WTC11 (cell line): ENCODE data around the gene RFX6. TPM values are rescaled to one million over a fixed set of nuclear protein-coding genes. Genes with fewer than 3 reads are reported as not detected.

Source experiments
- ATAC-seq: fragments of 200-7000 bp; cut with Tn5 transposase; 2 replicates; pipeline ENCODE4 v1.10.0; 2021; ENCODE audit warnings: mild to moderate bottlenecking, moderate library complexity
- CTCF ChIA-PET: fragments of 300-600 bp; sonication (Branson Sonifier 250); formaldehyde crosslinking; loops from one replicate; lab custom pipeline; 2021; ENCODE audit warnings: antibody characterized with exemption; lab: Charles Lee
- POLR2A ChIA-PET: fragments of 350-600 bp; sonication (Branson Sonifier 250); formaldehyde crosslinking; loops from one replicate; lab custom pipeline; 2021; ENCODE audit warnings: antibody characterized with exemption; lab: Charles Lee
- DNase-seq: peaks from one replicate; pipeline ENCODE4 v3.0.0; 2021; ENCODE audit warnings: low spot score
- H3K27ac Mint-ChIP-seq: 2 replicates; pipeline ENCODE4 v1.8.0; 2021; ENCODE audit warnings: mixed read lengths
- H3K27me3 Mint-ChIP-seq: 2 replicates; pipeline ENCODE4 v1.8.0; 2021; ENCODE audit warnings: low read depth, mild to moderate bottlenecking, moderate library complexity, mixed read lengths
- H3K36me3 Mint-ChIP-seq: 2 replicates; pipeline ENCODE4 v1.8.0; 2021; ENCODE audit warnings: mixed read lengths
- H3K4me1 Mint-ChIP-seq: 2 replicates; pipeline ENCODE4 v1.8.0; 2022; ENCODE audit warnings: mixed read lengths
- H3K4me3 Mint-ChIP-seq: 2 replicates; pipeline ENCODE4 v1.8.0; 2021; ENCODE audit warnings: mild to moderate bottlenecking, moderate library complexity, mixed read lengths
- H3K9me3 Mint-ChIP-seq: 2 replicates; pipeline ENCODE4 v1.8.0; 2021; ENCODE audit warnings: mixed read lengths
- ATF1 ChIP-seq: sonication (generic); formaldehyde crosslinking; IDR thresholded peaks from 2 replicates; pipeline ENCODE4 v1.8.1; 2023; ENCODE audit warnings: mild to moderate bottlenecking, moderate library complexity, missing genetic modification reagents
- CBFB ChIP-seq: sonication (generic); formaldehyde crosslinking; IDR thresholded peaks from 2 replicates; pipeline ENCODE4 v1.8.1; 2022; ENCODE audit warnings: mild to moderate bottlenecking, low read depth, missing genetic modification reagents
- CREB1 ChIP-seq: sonication (generic); formaldehyde crosslinking; IDR thresholded peaks from 2 replicates; pipeline ENCODE4 v1.8.0; 2023; ENCODE audit warnings: mild to moderate bottlenecking, missing genetic modification reagents
- FOXJ3 ChIP-seq: sonication (generic); formaldehyde crosslinking; IDR thresholded peaks from 2 replicates; pipeline ENCODE4 v1.9.0; 2021; ENCODE audit warnings: missing genetic modification reagents, mild to moderate bottlenecking, borderline replicate concordance
- FOXP1 ChIP-seq: sonication (generic); formaldehyde crosslinking; IDR thresholded peaks from 2 replicates; pipeline ENCODE4 v1.8.0; 2022; ENCODE audit warnings: missing genetic modification reagents, mild to moderate bottlenecking, moderate library complexity, borderline replicate concordance
- GABPB1 ChIP-seq: sonication (generic); formaldehyde crosslinking; IDR thresholded peaks from 2 replicates; pipeline ENCODE4 v1.8.1; 2023; ENCODE audit warnings: mild to moderate bottlenecking, missing genetic modification reagents
- IRF2 ChIP-seq: sonication (generic); formaldehyde crosslinking; IDR thresholded peaks from 2 replicates; pipeline ENCODE4 v1.8.0; 2022; ENCODE audit warnings: low read depth, missing genetic modification reagents, borderline replicate concordance
- JUN ChIP-seq: sonication (generic); formaldehyde crosslinking; IDR thresholded peaks from 2 replicates; pipeline ENCODE4 v1.8.0; 2023; ENCODE audit warnings: mild to moderate bottlenecking, missing genetic modification reagents
- KAT7 ChIP-seq: sonication (generic); formaldehyde crosslinking; IDR thresholded peaks from 2 replicates; pipeline ENCODE4 v1.8.1; 2023; ENCODE audit warnings: missing genetic modification reagents, mild to moderate bottlenecking, borderline replicate concordance
- ZNF138 ChIP-seq: sonication (generic); formaldehyde crosslinking; conservative IDR thresholded peaks from 2 replicates; pipeline ENCODE4 v1.8.1; 2022; ENCODE audit warnings: mild to moderate bottlenecking, moderate library complexity, missing genetic modification reagents
- ZNF317 ChIP-seq: sonication (generic); formaldehyde crosslinking; IDR thresholded peaks from 2 replicates; pipeline ENCODE4 v1.8.1; 2023; ENCODE audit warnings: low read depth, mild to moderate bottlenecking, moderate library complexity, missing genetic modification reagents, borderline replicate concordance
- total RNA-seq: library from RNA; stranded (reverse); gene quantifications from 3 replicates; pipeline ENCODE4 v1.2.3, GENCODE V29; 2021
- TF ChIP-seq, protein P1 (sequence below): fragments of 250-450 bp; sonication (Bioruptor Pico); IDR thresholded peaks from 2 replicates; pipeline ENCODE4 v1.9.0; 2021; ENCODE audit warnings: mild to moderate bottlenecking
- TF ChIP-seq, protein P2 (sequence below): sonication (generic); formaldehyde crosslinking; IDR thresholded peaks from 2 replicates; pipeline ENCODE4 v1.8.1; 2023; ENCODE audit warnings: mild to moderate bottlenecking, missing genetic modification reagents
- TF ChIP-seq, protein P3 (sequence below): sonication (generic); formaldehyde crosslinking; IDR thresholded peaks from 2 replicates; pipeline ENCODE4 v1.8.1; 2022; ENCODE audit warnings: missing genetic modification reagents, borderline replicate concordance
- TF ChIP-seq, protein P4 (sequence below): sonication (generic); formaldehyde crosslinking; IDR thresholded peaks from 2 replicates; pipeline ENCODE4 v1.8.0; 2023; ENCODE audit warnings: missing genetic modification reagents, mild to moderate bottlenecking, borderline replicate concordance
- TF ChIP-seq, protein P5 (sequence below): sonication (generic); formaldehyde crosslinking; IDR thresholded peaks from 2 replicates; pipeline ENCODE4 v1.8.1; 2023; ENCODE audit warnings: mild to moderate bottlenecking, missing genetic modification reagents, moderate library complexity
- TF ChIP-seq, protein P6 (sequence below): fragments of 250-450 bp; sonication (Bioruptor Pico); IDR thresholded peaks from 2 replicates; pipeline ENCODE4 v2.1.2; 2022; ENCODE audit warnings: mild to moderate bottlenecking, moderate library complexity
- TF ChIP-seq, protein P7 (sequence below): sonication (generic); formaldehyde crosslinking; IDR thresholded peaks from 2 replicates; pipeline ENCODE4 v1.8.1; 2022; ENCODE audit warnings: low read depth, missing genetic modification reagents, borderline replicate concordance

Gene RFX6
- total RNA-seq, 1 experiment from 2014 or later, result not detected

DNA sequence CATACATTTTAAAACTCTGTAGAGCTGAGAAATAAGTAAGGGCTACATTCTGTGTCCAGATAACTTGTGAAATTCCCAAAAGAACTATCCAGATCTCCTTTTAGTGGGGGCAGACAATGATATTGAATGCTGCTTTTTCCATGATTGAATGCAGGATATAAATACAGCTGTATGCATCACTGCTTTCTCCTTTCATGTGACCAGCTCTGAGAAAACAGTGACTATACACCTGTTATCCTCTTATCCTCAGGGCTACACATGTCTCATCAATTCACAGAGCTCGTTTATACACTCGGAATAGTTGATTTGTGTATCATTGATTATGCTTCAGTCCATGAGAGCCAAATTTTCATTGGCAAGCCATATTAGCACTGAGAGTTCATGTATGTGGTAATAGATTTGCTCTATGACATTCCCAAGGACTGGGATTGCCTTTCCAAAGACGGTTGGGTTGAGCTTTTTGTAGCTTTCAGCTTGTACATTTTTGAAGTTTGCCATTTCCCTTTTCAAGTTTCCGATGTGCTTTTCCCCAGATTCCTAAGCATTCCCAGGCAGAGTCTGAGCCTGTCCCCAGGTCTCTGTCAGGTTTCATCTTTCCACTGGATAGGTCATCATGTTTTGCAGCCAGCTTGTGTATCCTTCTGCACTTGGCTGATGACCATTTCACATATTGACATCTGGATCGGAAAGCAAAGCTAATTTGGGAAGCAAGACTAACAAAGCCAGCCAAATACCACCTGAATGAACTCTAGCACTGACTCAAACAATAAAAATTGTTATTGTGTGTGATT, 97.7 kb downstream of the RFX6 start:
- Mint-ChIP-seq H3K27me3 (no peaks in the 10 kb centered on the region), H3K9me3 (no peaks in the 10 kb centered on the region), H3K27ac (no peak overlapping the region), H3K36me3 (no peaks in the 10 kb centered on the region), H3K4me3 (no peak overlapping the region), H3K4me1 (no peaks in the 10 kb centered on the region)
- no peak for ATAC-seq
- POLR2A ChIA-PET, result no interaction called here
- CTCF ChIA-PET, result interaction anchor here (0.7 to 2.5 kb wide), 3 partner anchors 291 to 343 kb away, joined by 3 to 7 read pairs (median 5); partner anchors contain the start of gene VGLL2
- TF ChIP-seq, protein P1, sequence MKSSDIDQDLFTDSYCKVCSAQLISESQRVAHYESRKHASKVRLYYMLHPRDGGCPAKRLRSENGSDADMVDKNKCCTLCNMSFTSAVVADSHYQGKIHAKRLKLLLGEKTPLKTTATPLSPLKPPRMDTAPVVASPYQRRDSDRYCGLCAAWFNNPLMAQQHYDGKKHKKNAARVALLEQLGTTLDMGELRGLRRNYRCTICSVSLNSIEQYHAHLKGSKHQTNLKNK (CRISPR knock-in tag), result no peak
- TF ChIP-seq, protein P2, sequence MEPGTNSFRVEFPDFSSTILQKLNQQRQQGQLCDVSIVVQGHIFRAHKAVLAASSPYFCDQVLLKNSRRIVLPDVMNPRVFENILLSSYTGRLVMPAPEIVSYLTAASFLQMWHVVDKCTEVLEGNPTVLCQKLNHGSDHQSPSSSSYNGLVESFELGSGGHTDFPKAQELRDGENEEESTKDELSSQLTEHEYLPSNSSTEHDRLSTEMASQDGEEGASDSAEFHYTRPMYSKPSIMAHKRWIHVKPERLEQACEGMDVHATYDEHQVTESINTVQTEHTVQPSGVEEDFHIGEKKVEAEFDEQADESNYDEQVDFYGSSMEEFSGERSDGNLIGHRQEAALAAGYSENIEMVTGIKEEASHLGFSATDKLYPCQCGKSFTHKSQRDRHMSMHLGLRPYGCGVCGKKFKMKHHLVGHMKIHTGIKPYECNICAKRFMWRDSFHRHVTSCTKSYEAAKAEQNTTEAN, result no peak
- DNase-seq, result no peak

DNA sequence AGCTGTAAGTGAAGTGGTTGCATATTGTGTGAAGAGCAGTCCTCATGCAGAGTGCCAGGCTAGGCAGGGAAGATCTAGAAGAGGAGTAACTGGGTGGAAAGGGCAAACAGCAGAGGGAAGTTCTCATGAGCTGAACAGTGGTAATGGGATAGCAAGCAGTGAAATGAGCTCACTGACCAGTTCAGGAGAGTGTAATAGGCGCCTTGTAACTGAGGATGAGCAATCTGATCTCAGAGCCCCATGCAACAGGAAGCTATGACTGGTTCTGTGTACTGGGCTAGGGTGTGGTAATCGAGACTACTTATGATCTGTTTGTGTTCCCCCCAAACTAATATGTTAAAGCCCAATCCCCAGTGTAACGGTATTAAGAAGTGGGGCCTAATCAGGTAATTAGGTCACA, 98.6 kb downstream of the RFX6 start:
- ATAC-seq, result no peak
- H3K27ac Mint-ChIP-seq, result no peak overlapping the region
- no peaks in the 10 kb centered on the region for H3K27me3 Mint-ChIP-seq
- POLR2A ChIA-PET, result interaction anchor here (0.6 kb wide), 1 partner anchor 36 kb away, joined by 3 read pairs; no protein-coding TSS in a partner anchor
- no peaks in the 10 kb centered on the region for H3K36me3 Mint-ChIP-seq
- no peaks in the 10 kb centered on the region for H3K4me1 Mint-ChIP-seq
- no peak overlapping the region for H3K4me3 Mint-ChIP-seq
- no peak for DNase-seq
- CTCF ChIA-PET, result interaction anchor here (0.8 to 2.5 kb wide), 3 partner anchors 293 to 342 kb away, joined by 3 to 7 read pairs (median 5); no protein-coding TSS in a partner anchor
- H3K9me3 Mint-ChIP-seq, result no peaks in the 10 kb centered on the region
- TF ChIP-seq, protein P3, sequence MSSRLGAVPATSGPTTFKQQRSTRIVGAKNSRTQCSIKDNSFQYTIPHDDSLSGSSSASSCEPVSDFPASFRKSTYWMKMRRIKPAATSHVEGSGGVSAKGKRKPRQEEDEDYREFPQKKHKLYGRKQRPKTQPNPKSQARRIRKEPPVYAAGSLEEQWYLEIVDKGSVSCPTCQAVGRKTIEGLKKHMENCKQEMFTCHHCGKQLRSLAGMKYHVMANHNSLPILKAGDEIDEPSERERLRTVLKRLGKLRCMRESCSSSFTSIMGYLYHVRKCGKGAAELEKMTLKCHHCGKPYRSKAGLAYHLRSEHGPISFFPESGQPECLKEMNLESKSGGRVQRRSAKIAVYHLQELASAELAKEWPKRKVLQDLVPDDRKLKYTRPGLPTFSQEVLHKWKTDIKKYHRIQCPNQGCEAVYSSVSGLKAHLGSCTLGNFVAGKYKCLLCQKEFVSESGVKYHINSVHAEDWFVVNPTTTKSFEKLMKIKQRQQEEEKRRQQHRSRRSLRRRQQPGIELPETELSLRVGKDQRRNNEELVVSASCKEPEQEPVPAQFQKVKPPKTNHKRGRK, result no peak
- no peak for TF ChIP-seq FOXJ3 (CRISPR knock-in tag)
- no peak for TF ChIP-seq ATF1
- no peak for TF ChIP-seq GABPB1
- no peak for TF ChIP-seq IRF2 (CRISPR knock-in tag)
- no peak for TF ChIP-seq JUN
- no peak for TF ChIP-seq CBFB
- no peak for TF ChIP-seq FOXP1 (CRISPR knock-in tag)
- TF ChIP-seq ZNF317, result no peak
- no peak for TF ChIP-seq ZNF138
- no peak for TF ChIP-seq KAT7 (CRISPR knock-in tag)
- TF ChIP-seq, protein P4, sequence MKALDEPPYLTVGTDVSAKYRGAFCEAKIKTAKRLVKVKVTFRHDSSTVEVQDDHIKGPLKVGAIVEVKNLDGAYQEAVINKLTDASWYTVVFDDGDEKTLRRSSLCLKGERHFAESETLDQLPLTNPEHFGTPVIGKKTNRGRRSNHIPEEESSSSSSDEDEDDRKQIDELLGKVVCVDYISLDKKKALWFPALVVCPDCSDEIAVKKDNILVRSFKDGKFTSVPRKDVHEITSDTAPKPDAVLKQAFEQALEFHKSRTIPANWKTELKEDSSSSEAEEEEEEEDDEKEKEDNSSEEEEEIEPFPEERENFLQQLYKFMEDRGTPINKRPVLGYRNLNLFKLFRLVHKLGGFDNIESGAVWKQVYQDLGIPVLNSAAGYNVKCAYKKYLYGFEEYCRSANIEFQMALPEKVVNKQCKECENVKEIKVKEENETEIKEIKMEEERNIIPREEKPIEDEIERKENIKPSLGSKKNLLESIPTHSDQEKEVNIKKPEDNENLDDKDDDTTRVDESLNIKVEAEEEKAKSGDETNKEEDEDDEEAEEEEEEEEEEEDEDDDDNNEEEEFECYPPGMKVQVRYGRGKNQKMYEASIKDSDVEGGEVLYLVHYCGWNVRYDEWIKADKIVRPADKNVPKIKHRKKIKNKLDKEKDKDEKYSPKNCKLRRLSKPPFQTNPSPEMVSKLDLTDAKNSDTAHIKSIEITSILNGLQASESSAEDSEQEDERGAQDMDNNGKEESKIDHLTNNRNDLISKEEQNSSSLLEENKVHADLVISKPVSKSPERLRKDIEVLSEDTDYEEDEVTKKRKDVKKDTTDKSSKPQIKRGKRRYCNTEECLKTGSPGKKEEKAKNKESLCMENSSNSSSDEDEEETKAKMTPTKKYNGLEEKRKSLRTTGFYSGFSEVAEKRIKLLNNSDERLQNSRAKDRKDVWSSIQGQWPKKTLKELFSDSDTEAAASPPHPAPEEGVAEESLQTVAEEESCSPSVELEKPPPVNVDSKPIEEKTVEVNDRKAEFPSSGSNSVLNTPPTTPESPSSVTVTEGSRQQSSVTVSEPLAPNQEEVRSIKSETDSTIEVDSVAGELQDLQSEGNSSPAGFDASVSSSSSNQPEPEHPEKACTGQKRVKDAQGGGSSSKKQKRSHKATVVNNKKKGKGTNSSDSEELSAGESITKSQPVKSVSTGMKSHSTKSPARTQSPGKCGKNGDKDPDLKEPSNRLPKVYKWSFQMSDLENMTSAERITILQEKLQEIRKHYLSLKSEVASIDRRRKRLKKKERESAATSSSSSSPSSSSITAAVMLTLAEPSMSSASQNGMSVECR, result no peak
- TF ChIP-seq, protein P5, sequence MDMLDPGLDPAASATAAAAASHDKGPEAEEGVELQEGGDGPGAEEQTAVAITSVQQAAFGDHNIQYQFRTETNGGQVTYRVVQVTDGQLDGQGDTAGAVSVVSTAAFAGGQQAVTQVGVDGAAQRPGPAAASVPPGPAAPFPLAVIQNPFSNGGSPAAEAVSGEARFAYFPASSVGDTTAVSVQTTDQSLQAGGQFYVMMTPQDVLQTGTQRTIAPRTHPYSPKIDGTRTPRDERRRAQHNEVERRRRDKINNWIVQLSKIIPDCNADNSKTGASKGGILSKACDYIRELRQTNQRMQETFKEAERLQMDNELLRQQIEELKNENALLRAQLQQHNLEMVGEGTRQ (CRISPR knock-in tag), result no peak
- TF ChIP-seq, protein P6, sequence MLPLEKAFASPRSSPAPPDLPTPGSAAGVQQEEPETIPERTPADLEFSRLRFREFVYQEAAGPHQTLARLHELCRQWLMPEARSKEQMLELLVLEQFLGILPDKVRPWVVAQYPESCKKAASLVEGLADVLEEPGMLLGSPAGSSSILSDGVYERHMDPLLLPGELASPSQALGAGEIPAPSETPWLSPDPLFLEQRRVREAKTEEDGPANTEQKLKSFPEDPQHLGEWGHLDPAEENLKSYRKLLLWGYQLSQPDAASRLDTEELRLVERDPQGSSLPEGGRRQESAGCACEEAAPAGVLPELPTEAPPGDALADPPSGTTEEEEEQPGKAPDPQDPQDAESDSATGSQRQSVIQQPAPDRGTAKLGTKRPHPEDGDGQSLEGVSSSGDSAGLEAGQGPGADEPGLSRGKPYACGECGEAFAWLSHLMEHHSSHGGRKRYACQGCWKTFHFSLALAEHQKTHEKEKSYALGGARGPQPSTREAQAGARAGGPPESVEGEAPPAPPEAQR (CRISPR knock-in tag), result no peak
- TF ChIP-seq, protein P7, sequence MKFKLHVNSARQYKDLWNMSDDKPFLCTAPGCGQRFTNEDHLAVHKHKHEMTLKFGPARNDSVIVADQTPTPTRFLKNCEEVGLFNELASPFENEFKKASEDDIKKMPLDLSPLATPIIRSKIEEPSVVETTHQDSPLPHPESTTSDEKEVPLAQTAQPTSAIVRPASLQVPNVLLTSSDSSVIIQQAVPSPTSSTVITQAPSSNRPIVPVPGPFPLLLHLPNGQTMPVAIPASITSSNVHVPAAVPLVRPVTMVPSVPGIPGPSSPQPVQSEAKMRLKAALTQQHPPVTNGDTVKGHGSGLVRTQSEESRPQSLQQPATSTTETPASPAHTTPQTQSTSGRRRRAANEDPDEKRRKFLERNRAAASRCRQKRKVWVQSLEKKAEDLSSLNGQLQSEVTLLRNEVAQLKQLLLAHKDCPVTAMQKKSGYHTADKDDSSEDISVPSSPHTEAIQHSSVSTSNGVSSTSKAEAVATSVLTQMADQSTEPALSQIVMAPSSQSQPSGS, result no peak
- no peak for TF ChIP-seq CREB1
